Astrocyte of the spinal cord (primary cell): ENCODE data around the gene RGMB.

Source experiments
- DNase-seq: peaks from one replicate; pipeline ENCODE4 v3.0.0; 2011; ENCODE audit warnings: low read depth, low spot score
- H3K4me3 ChIP-seq: 2 replicates; pipeline ENCODE4 v1.5.1; 2011; ENCODE audit warnings: low read depth, mild to moderate bottlenecking, low read length, moderate library complexity
- CTCF ChIP-seq: IDR thresholded peaks from 2 replicates; pipeline ENCODE4 v1.5.1; 2012; ENCODE audit warnings: low read depth, mild to moderate bottlenecking, low read length, inconsistent platforms
- in situ Hi-C: cut with HindIII; loops from 2 replicates; pipeline ENCODE4 v1.10.0; 2017; ENCODE audit warnings: low sequenced_read_pairs

Gene RGMB

DNA sequence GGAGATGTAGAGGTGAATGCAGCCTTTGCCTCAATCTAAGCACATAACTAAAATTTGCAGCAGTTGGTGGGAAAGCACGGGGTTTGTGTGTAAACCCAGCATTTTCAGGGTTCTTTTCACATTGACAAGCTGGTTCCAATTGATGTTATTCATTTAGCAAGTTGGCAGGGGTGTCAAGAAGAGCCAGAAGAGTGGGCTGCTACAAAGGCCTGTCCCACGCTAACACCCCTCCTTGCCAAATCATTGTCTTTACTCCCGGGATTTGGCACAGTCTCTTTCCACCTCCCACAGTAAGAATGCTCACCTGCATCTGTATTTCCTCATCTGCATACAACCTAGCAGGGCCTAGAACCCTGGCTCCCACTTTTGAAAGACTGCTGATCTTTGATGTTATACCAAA, 11.8 kb downstream of the RGMB start:
- in situ Hi-C loops, result no loop called here
- H3K4me3 ChIP-seq, result no peak overlapping the region

GRCh38 chr5:98786191-98786853, 12.9 kb downstream of the RGMB start:
- DNase-seq, result peak; percentile 53
- no peak overlapping the region for H3K4me3 ChIP-seq
- TF ChIP-seq CTCF, result no peak
- in situ Hi-C loops, result no loop called here

More for the DNA sequence above, 11.8 kb downstream of the RGMB start:
- no peak for DNase-seq
- TF ChIP-seq CTCF, result no peak

GRCh38 chr5:98787131-98787719, 13.8 kb downstream of the RGMB start:
- no peak overlapping the region for H3K4me3 ChIP-seq
- in situ Hi-C loops, result no loop called here
- no peak for TF ChIP-seq CTCF
- no peak for DNase-seq

DNA sequence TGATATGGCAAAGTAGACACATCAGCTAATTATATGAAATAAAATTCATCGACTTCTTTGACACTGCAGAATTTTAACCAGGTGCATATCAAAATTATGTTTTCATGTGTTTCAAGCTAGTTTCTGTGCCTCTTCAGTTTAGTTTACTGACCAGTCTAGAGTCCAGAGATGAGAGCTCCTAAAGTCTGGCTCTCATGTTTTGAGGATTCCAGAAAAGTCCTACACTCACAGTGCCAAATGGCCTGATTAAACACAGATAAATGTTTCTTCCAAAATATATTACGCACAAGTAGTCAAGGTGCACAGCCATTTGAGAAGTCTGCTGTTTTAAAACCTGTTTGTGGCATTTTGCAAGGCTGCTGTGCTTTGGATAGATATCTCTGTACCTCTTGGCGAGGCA, 15.6 kb downstream of the RGMB start:
- no peak overlapping the region for H3K4me3 ChIP-seq
- no peak for DNase-seq
- in situ Hi-C loops, result no loop called here
- TF ChIP-seq CTCF, result no peak

DNA sequence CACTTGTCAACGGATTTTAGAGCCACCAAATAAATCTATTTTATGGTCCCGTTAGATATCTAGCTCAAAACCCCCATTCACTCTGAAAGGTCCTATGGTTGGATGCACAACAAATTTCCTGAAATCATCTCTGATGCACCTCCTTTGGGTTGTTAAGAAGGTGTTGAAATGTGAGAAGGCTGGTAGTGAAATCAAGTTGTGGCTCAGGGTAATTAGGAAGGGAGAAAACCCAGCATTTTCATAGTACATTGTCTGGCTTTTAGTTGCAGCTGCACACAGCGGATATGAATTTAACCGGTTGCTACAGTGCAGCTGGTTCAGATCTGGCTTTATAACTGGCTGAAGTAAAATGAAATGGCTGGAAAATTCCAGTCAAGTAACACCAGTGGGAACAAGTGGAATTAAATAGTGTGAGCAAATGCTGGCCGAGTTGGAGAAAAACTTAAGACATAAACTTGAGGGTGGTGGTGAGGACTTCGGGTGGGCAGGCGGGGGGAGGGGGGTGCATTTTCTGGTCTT, 17.6 kb downstream of the RGMB start:
- no peak for DNase-seq
- in situ Hi-C loops, result no loop called here
- no peak overlapping the region for H3K4me3 ChIP-seq
- TF ChIP-seq CTCF, result no peak

- no peak for TF ChIP-seq CTCF
- H3K4me3 ChIP-seq, result no peak overlapping the region
- in situ Hi-C loops, result no loop called here
- peak; percentile 16 for DNase-seq
These were observed 18.6 kb downstream of the RGMB start for GRCh38 chr5:98791898-98792580.
